H1 (cell line): ENCODE results near the gene BBLN. TPM values are rescaled to one million over a fixed set of nuclear protein-coding genes. Genes with fewer than 3 reads are reported as not detected.

Experiments used
- ATF2 ChIP-seq: IDR thresholded peaks from 2 replicates; pipeline ENCODE4 v1.6.1; 2012; ENCODE audit warnings: low read length, inconsistent platforms
- BCL11A ChIP-seq, 2 experiments: IDR thresholded peaks; one replicate each; pipeline ENCODE4 v1.6.1; 2011; ENCODE audit warnings: low read depth in 2 of 2, low read length in 2 of 2, mild to moderate bottlenecking in 2 of 2
- CTBP2 ChIP-seq: IDR thresholded peaks from 2 replicates; pipeline ENCODE4 v1.7.0; 2011; ENCODE audit warnings: borderline replicate concordance, mild to moderate bottlenecking, moderate library complexity, mixed read lengths, low read length; ENCODE audit not compliant: insufficient read depth, insufficient read length
- POLR2AphosphoS5 ChIP-seq: IDR thresholded peaks from 2 replicates; pipeline ENCODE4 v1.6.1; 2011; ENCODE audit warnings: low read depth, low read length
- RNF2 ChIP-seq: fragments of 200-900, 300-1000 bp; sonication (generic); IDR thresholded peaks from 2 replicates; pipeline ENCODE4 v1.7.1; 2016; ENCODE audit warnings: borderline replicate concordance, low read depth, mild to moderate bottlenecking, antibody characterized with exemption, low read length; ENCODE audit not compliant: poor library complexity, severe bottlenecking; ENCODE audit errors: missing control alignments
- SIRT6 ChIP-seq: IDR thresholded peaks from one replicate; pipeline ENCODE4 v1.7.1; 2012; ENCODE audit warnings: low read length, inconsistent platforms
- TAF7 ChIP-seq: optimal IDR thresholded peaks from 2 replicates; pipeline ENCODE3; 2011; ENCODE audit warnings: low read depth, mild to moderate bottlenecking, inconsistent platforms, low read length, moderate library complexity, borderline replicate concordance
- polyA plus RNA-seq, 7 experiments: library from polyadenylated mRNA; depleted of rRNA in 3 of 7; stranded (reverse) in 5 of 7; unstranded in 2 of 7; fragments of >200 nt in 5 of 7; fragments of 200-250 nt in 2 of 7; gene quantifications; 1 replicate in 5 of 7; 2 replicates in 1 of 7; 4 replicates in 1 of 7; pipeline versions ENCODE4 v1.2.1 to v1.2.3, GENCODE V29; 2011 to 2013; ENCODE audit warnings: missing spikeins in 2 of 7, mixed read lengths in 2 of 7
- total RNA-seq: library from RNA; stranded (reverse); fragmentation: NEBNext Ultra II Directional; extraction: Animal tissue kit (Norgen Biotek cat#: 25700); gene quantifications from 2 replicates; pipeline ENCODE4 v1.2.1, GENCODE V29; 2021
- TF ChIP-seq, protein P1 (sequence below): IDR thresholded peaks from 2 replicates; pipeline ENCODE4 v1.6.1; 2011; ENCODE audit warnings: low read length, improper control_type of control experiment

Gene BBLN
- total and polyA plus RNA-seq, 2 of the 8 experiments (the other 6 are each of a cell fraction or from before 2014, with no cell fraction given) = 63.1 to 164 TPM

GRCh38 chr9:128162215-128163026 is 2.4 kb downstream of the BBLN start (continued):
- no peak for TF ChIP-seq TAF7
- TF ChIP-seq RNF2 = no peak
- TF ChIP-seq POLR2AphosphoS5 = no peak; the same call in 1 of the 2 replicates
- TF ChIP-seq, protein P1, sequence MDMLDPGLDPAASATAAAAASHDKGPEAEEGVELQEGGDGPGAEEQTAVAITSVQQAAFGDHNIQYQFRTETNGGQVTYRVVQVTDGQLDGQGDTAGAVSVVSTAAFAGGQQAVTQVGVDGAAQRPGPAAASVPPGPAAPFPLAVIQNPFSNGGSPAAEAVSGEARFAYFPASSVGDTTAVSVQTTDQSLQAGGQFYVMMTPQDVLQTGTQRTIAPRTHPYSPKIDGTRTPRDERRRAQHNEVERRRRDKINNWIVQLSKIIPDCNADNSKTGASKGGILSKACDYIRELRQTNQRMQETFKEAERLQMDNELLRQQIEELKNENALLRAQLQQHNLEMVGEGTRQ = no peak
- no peak for TF ChIP-seq CTBP2
- no peak for TF ChIP-seq ATF2
- TF ChIP-seq SIRT6 = no peak
- no peak for TF ChIP-seq BCL11A (IDR thresholded peaks at IDR 0.05; ENCODE audit: low read depth in 2 of 2, low read length in 2 of 2)
